Fibroblast of lung (primary cell): ENCODE measurements around the gene HRH1. TPM values are rescaled to one million over a fixed set of nuclear protein-coding genes. Genes with fewer than 3 reads are reported as not detected.

Experiments
- DNase-seq, 2 donors: peaks; one replicate each; pipeline versions ENCODE4 v3.0.0 to v3.0.0-alpha.2; 2010; ENCODE audit warnings: low read depth in 2 of 2
- H2AFZ ChIP-seq: 2 replicates; pipeline ENCODE4 v1.5.1; 2012; ENCODE audit warnings: low read length, control low read depth, inconsistent platforms
- H3K27ac ChIP-seq: 2 replicates; pipeline ENCODE4 v1.5.1; 2011; ENCODE audit warnings: low read length, control low read depth; ENCODE audit not compliant: insufficient read depth
- H3K27me3 ChIP-seq: 2 replicates; pipeline ENCODE4 v1.5.1; 2011; ENCODE audit warnings: mild to moderate bottlenecking, low read length; ENCODE audit not compliant: control insufficient read depth, insufficient read depth
- H3K36me3 ChIP-seq: 2 replicates; pipeline ENCODE4 v1.5.1; 2011; ENCODE audit warnings: low read length; ENCODE audit not compliant: control insufficient read depth, insufficient read depth
- H3K4me1 ChIP-seq: 2 replicates; pipeline ENCODE4 v1.5.1; 2011; ENCODE audit warnings: low read length; ENCODE audit not compliant: control insufficient read depth, insufficient read depth; ENCODE audit errors: extremely low read depth
- H3K4me2 ChIP-seq: 2 replicates; pipeline ENCODE4 v1.5.1; 2011; ENCODE audit warnings: low read length, control low read depth; ENCODE audit not compliant: insufficient read depth; ENCODE audit errors: extremely low read depth
- H3K4me3 ChIP-seq, 4 experiments: fragments of 200-600 bp in 1 of 4; sonication (generic) in 1 of 4; replicated peaks in 1 of 4; 2 replicates each; pipeline ENCODE4 v1.5.1; 2011 to 2016; ENCODE audit warnings: low read length in 4 of 4, low read depth in 3 of 4, mild to moderate bottlenecking in 3 of 4, control low read depth in 2 of 4, inconsistent platforms in 1 of 4, mixed read lengths in 1 of 4; ENCODE audit not compliant: insufficient read depth in 1 of 4; ENCODE audit errors: control extremely low read depth in 1 of 4
- H3K79me2 ChIP-seq: 2 replicates; pipeline ENCODE4 v1.5.1; 2012; ENCODE audit warnings: mild to moderate bottlenecking, low read length, inconsistent platforms; ENCODE audit not compliant: control insufficient read depth, insufficient read depth
- H3K9ac ChIP-seq: 2 replicates; pipeline ENCODE4 v1.5.1; 2011; ENCODE audit warnings: mild to moderate bottlenecking, low read length, control low read depth; ENCODE audit not compliant: insufficient read depth
- H3K9me3 ChIP-seq: 2 replicates; pipeline ENCODE4 v1.5.1; 2012; ENCODE audit warnings: low read depth, low read length; ENCODE audit not compliant: control insufficient read depth, insufficient read depth
- H4K20me1 ChIP-seq: 2 replicates; pipeline ENCODE4 v1.5.1; 2011; ENCODE audit warnings: low read length; ENCODE audit not compliant: control insufficient read depth, insufficient read depth; ENCODE audit errors: extremely low read depth
- CTCF ChIP-seq, 2 donors: IDR thresholded peaks in 1 of 2; conservative IDR thresholded peaks in 1 of 2; 1 replicate in 1 of 2; 2 replicates in 1 of 2; pipeline ENCODE4 v1.5.1; 2011 to 2012; ENCODE audit warnings: low read length in 2 of 2, control low read depth in 1 of 2, inconsistent platforms in 1 of 2, low read depth in 1 of 2, mild to moderate bottlenecking in 1 of 2
- EZH2 ChIP-seq: IDR thresholded peaks from 2 replicates; pipeline ENCODE4 v1.5.1; 2012; ENCODE audit warnings: low read length, control low read depth, mild to moderate bottlenecking; ENCODE audit errors: missing control alignments
- polyA plus RNA-seq, 2 donors: library from polyadenylated mRNA; depleted of rRNA in 1 of 2; stranded (reverse) in 1 of 2; unstranded in 1 of 2; fragments of >200 nt; gene quantifications; 2 replicates each; pipeline ENCODE4 v1.2.1, GENCODE V29; 2011 to 2012; ENCODE audit warnings: missing spikeins in 1 of 2
- total RNA-seq: library from RNA; depleted of rRNA; stranded (reverse); fragments of >200 nt; gene quantifications from 2 replicates; pipeline ENCODE4 v1.2.1, GENCODE V29; 2014

The HRH1 gene
- total and polyA plus RNA-seq, 2 donors (not counting 1 experiment from before 2014, with no cell fraction given), result 12.6 to 30.6 TPM

GRCh38 chr3:11289864-11290263, 135.6 kb downstream of the HRH1 start:
- Histone ChIP-seq H3K9ac (no peak overlapping the region), H3K9me3 (no peaks in the 10 kb centered on the region), H3K4me2 (no peak overlapping the region), H3K27ac (peak overlapping the region; percentile 72), H3K27me3 (no peaks in the 10 kb centered on the region), H4K20me1 (no peaks in the 10 kb centered on the region), H2AFZ (no peak overlapping the region), H3K79me2 (peaks cover 29% of the 10 kb centered on the region), H3K4me1 (peaks cover 30% of the 10 kb centered on the region), H3K36me3 (no peaks in the 10 kb centered on the region), H3K4me3 (no peak overlapping the region)
- TF ChIP-seq EZH2 (no peak), CTCF (conservative IDR thresholded peaks at IDR 0.05 in 1 of 2, IDR thresholded peaks at IDR 0.05 in 1 of 2; ENCODE audit: low read depth in 1 of 2, low read length in 2 of 2) (no peak)
- no peak for DNase-seq

GRCh38 chr3:11290743-11291680, 136.7 kb downstream of the HRH1 start:
- no peaks in the 10 kb centered on the region for H3K27me3 ChIP-seq
- no peak overlapping the region for H3K4me2 ChIP-seq
- no peaks in the 10 kb centered on the region for H4K20me1 ChIP-seq
- H3K4me1 ChIP-seq, result peaks cover 30% of the 10 kb centered on the region
- peak; percentile 46 to 82 for DNase-seq
- no peak for TF ChIP-seq CTCF (conservative IDR thresholded peaks at IDR 0.05 in 1 of 2, IDR thresholded peaks at IDR 0.05 in 1 of 2; ENCODE audit: low read depth in 1 of 2, low read length in 2 of 2)
- TF ChIP-seq EZH2, result no peak
- no peak overlapping the region for H2AFZ ChIP-seq
- no peaks in the 10 kb centered on the region for H3K9me3 ChIP-seq
- H3K4me3 ChIP-seq, result no peak overlapping the region
- no peak overlapping the region for H3K9ac ChIP-seq
- H3K36me3 ChIP-seq, result no peaks in the 10 kb centered on the region
- H3K27ac ChIP-seq, result peak overlapping the region; percentile 11
- H3K79me2 ChIP-seq, result peaks cover 20% of the 10 kb centered on the region

GRCh38 chr3:11291808-11292207, 137.5 kb downstream of the HRH1 start:
- no peaks in the 10 kb centered on the region for H4K20me1 ChIP-seq
- H3K27me3 ChIP-seq, result no peaks in the 10 kb centered on the region
- no peak overlapping the region for H3K4me2 ChIP-seq
- no peak overlapping the region for H2AFZ ChIP-seq
- H3K9me3 ChIP-seq, result no peaks in the 10 kb centered on the region
- H3K79me2 ChIP-seq, result peaks cover 19% of the 10 kb centered on the region
- H3K4me1 ChIP-seq, result peaks cover 30% of the 10 kb centered on the region
- H3K27ac ChIP-seq, result no peak overlapping the region
- DNase-seq, result no peak
- TF ChIP-seq EZH2, result no peak
- TF ChIP-seq CTCF (conservative IDR thresholded peaks at IDR 0.05 in 1 of 2, IDR thresholded peaks at IDR 0.05 in 1 of 2; ENCODE audit: low read depth in 1 of 2, low read length in 2 of 2), result no peak
- no peak overlapping the region for H3K9ac ChIP-seq
- H3K4me3 ChIP-seq, result no peak overlapping the region
- H3K36me3 ChIP-seq, result no peaks in the 10 kb centered on the region
